ENCODE results near the gene GPR33.
"Not testable (repeated sequence)": the region's sequence is repeated elsewhere in the genome, so short reads cannot be mapped to it uniquely, and the experiment has no call there.

The GPR33 gene

GRCh38 chr14:31480156-31480555 is 7.7 kb downstream of the GPR33 start:
- Mint-ChIP-seq H3K27ac (no peak overlapping the region), H3K4me1 (ENCODE audit: low read depth) (no peaks in the 10 kb centered on the region), H3K9me3 (no peaks in the 10 kb centered on the region), H3K27me3 (ENCODE audit: low read depth) (no peaks in the 10 kb centered on the region), H3K36me3 (ENCODE audit: low read depth) (no peaks in the 10 kb centered on the region), H3K4me3 (no peak overlapping the region)

- H3K36me3 Mint-ChIP-seq (ENCODE audit: low read depth), result peaks cover under 1% of the 10 kb centered on the region
- no peak overlapping the region for H3K4me3 Mint-ChIP-seq
- H3K27ac Mint-ChIP-seq, result no peak overlapping the region
- no peaks in the 10 kb centered on the region for H3K4me1 Mint-ChIP-seq (ENCODE audit: low read depth)
- peaks cover 2% of the 10 kb centered on the region for H3K9me3 Mint-ChIP-seq
- no peaks in the 10 kb centered on the region for H3K27me3 Mint-ChIP-seq (ENCODE audit: low read depth)
These were observed 8.8 kb downstream of the GPR33 start for GRCh38 chr14:31479027-31479426.

- Mint-ChIP-seq H3K27me3 (ENCODE audit: low read depth) (no peaks in the 10 kb centered on the region), H3K27ac (no peak overlapping the region)
These were observed 10.6 kb downstream of the GPR33 start for GRCh38 chr14:31477248-31477647.

GRCh38 chr14:31476131-31476866 is 11.5 kb downstream of the GPR33 start:
- peaks cover 8% of the 10 kb centered on the region for H3K9me3 Mint-ChIP-seq
- no peaks in the 10 kb centered on the region for H3K27me3 Mint-ChIP-seq (ENCODE audit: low read depth)

More at GRCh38 chr14:31477248-31477647, 10.6 kb downstream of the GPR33 start:
- H3K36me3 Mint-ChIP-seq (ENCODE audit: low read depth), result peaks cover 1% of the 10 kb centered on the region
- H3K9me3 Mint-ChIP-seq, result peaks cover 8% of the 10 kb centered on the region
- no peaks in the 10 kb centered on the region for H3K4me1 Mint-ChIP-seq (ENCODE audit: low read depth)
- no peak overlapping the region for H3K4me3 Mint-ChIP-seq

GRCh38 chr14:31466554-31466953 is 21.3 kb downstream of the GPR33 start:
- H3K27ac Mint-ChIP-seq, result no peak overlapping the region
- H3K9me3 Mint-ChIP-seq, result no peaks in the 10 kb centered on the region
- H3K27me3 Mint-ChIP-seq (ENCODE audit: low read depth), result peaks cover 4% of the 10 kb centered on the region
- H3K36me3 Mint-ChIP-seq (ENCODE audit: low read depth), result no peaks in the 10 kb centered on the region
- no peak overlapping the region for H3K4me3 Mint-ChIP-seq
- H3K4me1 Mint-ChIP-seq (ENCODE audit: low read depth), result no peaks in the 10 kb centered on the region

More at GRCh38 chr14:31476131-31476866, 11.5 kb downstream of the GPR33 start:
- no peaks in the 10 kb centered on the region for H3K4me1 Mint-ChIP-seq (ENCODE audit: low read depth)
- no peak overlapping the region for H3K4me3 Mint-ChIP-seq
- no peak overlapping the region for H3K27ac Mint-ChIP-seq
- peaks cover 1% of the 10 kb centered on the region for H3K36me3 Mint-ChIP-seq (ENCODE audit: low read depth)

- no peak overlapping the region for H3K4me3 Mint-ChIP-seq
- no peaks in the 10 kb centered on the region for H3K9me3 Mint-ChIP-seq
- H3K27ac Mint-ChIP-seq, result no peak overlapping the region
- H3K4me1 Mint-ChIP-seq (ENCODE audit: low read depth), result no peaks in the 10 kb centered on the region
- peaks cover 4% of the 10 kb centered on the region for H3K27me3 Mint-ChIP-seq (ENCODE audit: low read depth)
- no peaks in the 10 kb centered on the region for H3K36me3 Mint-ChIP-seq (ENCODE audit: low read depth)
These were observed 22.7 kb downstream of the GPR33 start for GRCh38 chr14:31465111-31465510.

GRCh38 chr14:31462450-31462849 is 25.4 kb downstream of the GPR33 start:
- not testable (repeated sequence) for H3K36me3 Mint-ChIP-seq (ENCODE audit: low read depth); H3K27ac Mint-ChIP-seq; H3K4me3 Mint-ChIP-seq; H3K27me3 Mint-ChIP-seq (ENCODE audit: low read depth); H3K9me3 Mint-ChIP-seq
- H3K4me1 Mint-ChIP-seq (ENCODE audit: low read depth), result peaks cover 13% of the 10 kb centered on the region

GRCh38 chr14:31461545-31461944 is 26.3 kb downstream of the GPR33 start:
- no peaks in the 10 kb centered on the region for H3K9me3 Mint-ChIP-seq
- H3K27me3 Mint-ChIP-seq (ENCODE audit: low read depth), result no peaks in the 10 kb centered on the region
- H3K4me1 Mint-ChIP-seq (ENCODE audit: low read depth), result peaks cover 18% of the 10 kb centered on the region
- H3K27ac Mint-ChIP-seq, result no peak overlapping the region
- H3K4me3 Mint-ChIP-seq, result no peak overlapping the region
- no peaks in the 10 kb centered on the region for H3K36me3 Mint-ChIP-seq (ENCODE audit: low read depth)

- peak overlapping the region; percentile 97 for H3K4me3 Mint-ChIP-seq
- H3K9me3 Mint-ChIP-seq, result no peaks in the 10 kb centered on the region
- no peaks in the 10 kb centered on the region for H3K36me3 Mint-ChIP-seq (ENCODE audit: low read depth)
- peaks cover 28% of the 10 kb centered on the region for H3K4me1 Mint-ChIP-seq (ENCODE audit: low read depth)
- H3K27me3 Mint-ChIP-seq (ENCODE audit: low read depth), result no peaks in the 10 kb centered on the region
- peak overlapping the region; percentile 95 for H3K27ac Mint-ChIP-seq
These were observed 29.9 kb downstream of the GPR33 start for GRCh38 chr14:31457665-31458659.

- Mint-ChIP-seq H3K27me3 (ENCODE audit: low read depth) (no peaks in the 10 kb centered on the region), H3K36me3 (ENCODE audit: low read depth) (no peaks in the 10 kb centered on the region), H3K4me3 (peak within 1 kb of the TSS; percentile 97)
These were observed 30.8 kb downstream of the GPR33 start, which contains the start of gene DTD2 for GRCh38 chr14:31456841-31457664. Gene DTD2 (minus strand): TSS chr14:31457506. CDS start chr14:31457393, 113 bp downstream.

GRCh38 chr14:31449971-31450610 is 37.7 kb downstream of the GPR33 start:
- peaks cover 15% of the 10 kb centered on the region for H3K36me3 Mint-ChIP-seq (ENCODE audit: low read depth)
- no peak overlapping the region for H3K27ac Mint-ChIP-seq
- peaks cover 2% of the 10 kb centered on the region for H3K4me1 Mint-ChIP-seq (ENCODE audit: low read depth)
- no peak overlapping the region for H3K4me3 Mint-ChIP-seq
- H3K27me3 Mint-ChIP-seq (ENCODE audit: low read depth), result no peaks in the 10 kb centered on the region
- no peaks in the 10 kb centered on the region for H3K9me3 Mint-ChIP-seq

More at GRCh38 chr14:31456841-31457664, 30.8 kb downstream of the GPR33 start, which contains the start of gene DTD2:
- H3K27ac Mint-ChIP-seq, result peak within 1 kb of the TSS; percentile 95
- peaks cover 28% of the 10 kb centered on the region for H3K4me1 Mint-ChIP-seq (ENCODE audit: low read depth)
- no peaks in the 10 kb centered on the region for H3K9me3 Mint-ChIP-seq

- no peaks in the 10 kb centered on the region for H3K27me3 Mint-ChIP-seq (ENCODE audit: low read depth)
- H3K4me3 Mint-ChIP-seq, result no peak overlapping the region
- H3K9me3 Mint-ChIP-seq, result peaks cover 1% of the 10 kb centered on the region
- no peaks in the 10 kb centered on the region for H3K4me1 Mint-ChIP-seq (ENCODE audit: low read depth)
- H3K27ac Mint-ChIP-seq, result no peak overlapping the region
- peaks cover 16% of the 10 kb centered on the region for H3K36me3 Mint-ChIP-seq (ENCODE audit: low read depth)
These were observed 38.7 kb downstream of the GPR33 start for GRCh38 chr14:31449136-31449535.

- no peaks in the 10 kb centered on the region for H3K4me1 Mint-ChIP-seq (ENCODE audit: low read depth)
- peaks cover 4% of the 10 kb centered on the region for H3K9me3 Mint-ChIP-seq
- H3K36me3 Mint-ChIP-seq (ENCODE audit: low read depth), result peaks cover 15% of the 10 kb centered on the region
- no peaks in the 10 kb centered on the region for H3K27me3 Mint-ChIP-seq (ENCODE audit: low read depth)
- no peak overlapping the region for H3K4me3 Mint-ChIP-seq
- no peak overlapping the region for H3K27ac Mint-ChIP-seq
These were observed 42.1 kb downstream of the GPR33 start for GRCh38 chr14:31445703-31446102.

Measured in T-helper 1 cell treated with Interleukin-12 subunit alpha and Interleukin-12 subunit beta and Interleukin-4 antibody, amounts not matched to agents 30 μg/mL and 1 μg/mL, for 36 hours (primary cell).